ENCODE data around the gene MCF2L2.

- TF ChIP-seq POLR2AphosphoS5 (IDR thresholded peaks at IDR 0.05; ENCODE audit: low read depth, low read length) (no peak), TAF1 (IDR thresholded peaks at IDR 0.05; ENCODE audit: low read depth, low read length) (no peak), POLR2A (IDR thresholded peaks at IDR 0.05; ENCODE audit: low read depth, low read length) (no peak), SPI1 (IDR thresholded peaks at IDR 0.05; ENCODE audit: low read depth, low read length) (no peak), PAX5 (IDR thresholded peaks at IDR 0.05; ENCODE audit: insufficient read depth, low read length, severe bottlenecking) (no peak), POU2F2 (IDR thresholded peaks at IDR 0.05; ENCODE audit: low read depth, low read length) (no peak)
Measured at GRCh38 chr3:183428447-183429211, at the start of gene MCF2L2.

Measured in GM12891 (cell line).